ENCODE measurements around the gene IZUMO4.
"Not testable (repeated sequence)": the region's sequence is repeated elsewhere in the genome, so short reads cannot be mapped to it uniquely, and the experiment has no call there.

Gene IZUMO4

DNA sequence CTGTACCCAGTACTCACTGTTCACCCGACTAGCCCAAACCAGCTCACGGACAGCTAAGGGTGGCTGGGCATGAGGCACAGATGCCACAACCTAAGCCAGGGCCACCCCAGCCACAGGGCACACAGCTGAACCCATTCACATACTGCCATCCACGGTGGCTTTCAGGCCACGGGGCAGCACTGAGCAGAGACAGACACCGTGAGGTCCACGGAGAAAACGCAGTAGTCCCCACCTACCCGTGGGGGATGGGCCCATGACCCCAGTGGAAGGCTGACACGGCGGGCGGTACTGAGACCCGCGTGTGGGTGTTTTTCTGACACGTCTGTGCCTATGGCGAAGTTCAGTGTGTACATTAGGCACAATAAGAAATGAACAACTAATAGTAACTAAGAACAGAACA lies 25.5 kb downstream of the IZUMO4 start:
- no peak for DNase-seq (ENCODE audit: low read depth)
- TF ChIP-seq, protein P1, sequence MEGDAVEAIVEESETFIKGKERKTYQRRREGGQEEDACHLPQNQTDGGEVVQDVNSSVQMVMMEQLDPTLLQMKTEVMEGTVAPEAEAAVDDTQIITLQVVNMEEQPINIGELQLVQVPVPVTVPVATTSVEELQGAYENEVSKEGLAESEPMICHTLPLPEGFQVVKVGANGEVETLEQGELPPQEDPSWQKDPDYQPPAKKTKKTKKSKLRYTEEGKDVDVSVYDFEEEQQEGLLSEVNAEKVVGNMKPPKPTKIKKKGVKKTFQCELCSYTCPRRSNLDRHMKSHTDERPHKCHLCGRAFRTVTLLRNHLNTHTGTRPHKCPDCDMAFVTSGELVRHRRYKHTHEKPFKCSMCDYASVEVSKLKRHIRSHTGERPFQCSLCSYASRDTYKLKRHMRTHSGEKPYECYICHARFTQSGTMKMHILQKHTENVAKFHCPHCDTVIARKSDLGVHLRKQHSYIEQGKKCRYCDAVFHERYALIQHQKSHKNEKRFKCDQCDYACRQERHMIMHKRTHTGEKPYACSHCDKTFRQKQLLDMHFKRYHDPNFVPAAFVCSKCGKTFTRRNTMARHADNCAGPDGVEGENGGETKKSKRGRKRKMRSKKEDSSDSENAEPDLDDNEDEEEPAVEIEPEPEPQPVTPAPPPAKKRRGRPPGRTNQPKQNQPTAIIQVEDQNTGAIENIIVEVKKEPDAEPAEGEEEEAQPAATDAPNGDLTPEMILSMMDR (conservative IDR thresholded peaks at IDR 0.05; ENCODE audit: low read depth, low read length) = no peak

DNA sequence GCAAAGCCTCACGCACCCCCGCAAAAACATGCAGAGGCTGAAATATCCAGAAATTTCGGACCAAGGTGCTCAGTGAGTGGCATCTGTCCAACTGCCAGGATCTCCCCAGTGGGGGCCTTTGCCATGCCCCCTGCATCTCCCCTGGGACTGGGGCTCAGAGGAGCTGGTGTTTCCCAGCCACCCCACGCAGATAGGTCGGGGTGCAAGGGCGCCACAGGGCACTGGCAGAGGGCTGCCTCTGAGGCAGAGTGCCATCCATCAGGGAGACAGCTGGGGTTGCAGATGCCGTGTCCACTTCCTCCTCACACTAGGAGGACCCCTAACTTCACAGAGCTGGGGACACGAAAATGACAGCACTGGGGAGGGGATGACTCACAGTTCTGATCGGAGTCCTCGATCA lies 26.3 kb downstream of the IZUMO4 start:
- no peak for DNase-seq (ENCODE audit: low read depth)
- H3K4me3 ChIP-seq (ENCODE audit: low read length) = no peak overlapping the region
- TF ChIP-seq, protein P1 (conservative IDR thresholded peaks at IDR 0.05; ENCODE audit: low read depth, low read length) = no peak

More for the DNA sequence above, 25.5 kb downstream of the IZUMO4 start:
- H3K4me3 ChIP-seq (ENCODE audit: low read length) = no peak overlapping the region

DNA sequence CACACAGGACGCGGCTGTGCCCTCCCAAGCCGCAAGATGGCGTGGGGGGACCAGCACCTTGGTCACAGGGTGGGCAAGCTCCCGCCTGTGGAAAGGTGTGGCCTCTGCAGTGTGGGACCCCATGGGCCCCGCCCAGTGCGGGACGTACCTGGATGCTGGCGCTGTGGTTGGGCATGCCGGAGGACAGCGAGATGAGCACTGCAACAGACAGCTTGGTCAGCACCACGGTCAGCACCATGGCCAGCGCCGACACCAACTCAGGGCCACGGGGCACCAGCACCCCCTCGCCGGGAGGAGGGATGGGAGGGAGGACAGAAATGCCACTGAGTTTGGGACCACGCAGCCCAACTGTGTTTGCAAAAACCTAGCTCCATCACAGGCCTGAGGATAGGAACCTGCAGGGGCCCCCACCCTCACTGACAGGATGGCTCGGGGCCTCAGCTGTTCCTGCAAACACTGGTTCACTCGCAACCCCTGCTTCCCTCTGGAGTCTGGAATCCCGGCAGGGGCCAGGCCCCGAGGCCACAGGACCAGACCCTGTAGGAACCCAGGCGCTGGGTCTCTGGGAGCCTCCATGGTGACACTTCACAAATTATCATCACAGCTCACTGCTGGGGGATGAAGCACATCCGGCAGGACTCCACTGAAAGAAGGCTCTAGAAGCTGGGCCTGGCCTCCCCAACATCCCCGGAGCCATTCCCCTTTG lies 27.1 kb downstream of the IZUMO4 start:
- no peak for DNase-seq (ENCODE audit: low read depth)
- H3K4me3 ChIP-seq (ENCODE audit: low read length) = no peak overlapping the region
- TF ChIP-seq, protein P1 (conservative IDR thresholded peaks at IDR 0.05; ENCODE audit: low read depth, low read length) = no peak

DNA sequence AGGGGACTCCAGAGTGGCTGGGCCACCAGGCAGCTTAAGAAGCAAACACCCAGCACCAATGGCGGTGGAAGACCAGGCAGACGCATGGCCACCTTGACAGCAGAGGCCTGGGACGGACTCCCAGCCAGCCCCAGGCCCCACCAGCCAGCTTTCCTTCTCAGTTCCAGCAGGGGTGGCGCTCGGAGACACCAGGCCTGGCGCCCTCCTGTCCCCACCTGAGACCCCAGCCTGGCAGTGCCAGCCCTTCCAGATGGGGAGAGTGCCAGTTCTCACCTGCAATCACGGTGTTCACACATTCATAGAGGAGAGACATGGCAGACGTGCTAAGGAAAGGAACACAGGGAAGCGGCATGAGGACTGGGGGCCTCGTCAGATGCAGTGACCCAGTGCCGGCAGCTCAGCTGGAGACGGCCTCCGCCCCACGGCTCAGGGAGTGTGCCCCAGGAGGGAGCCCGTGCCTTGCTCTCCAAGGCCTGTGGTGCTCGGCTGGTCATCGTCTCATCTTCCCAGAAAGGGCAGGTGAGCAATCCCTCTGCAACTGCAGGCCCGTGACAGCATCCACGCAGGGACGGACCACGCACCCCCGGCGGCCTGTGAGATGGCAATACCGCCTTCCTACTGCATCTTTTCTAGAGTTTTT lies 30.3 kb downstream of the IZUMO4 start:
- TF ChIP-seq, protein P1 (conservative IDR thresholded peaks at IDR 0.05; ENCODE audit: low read depth, low read length) = no peak
- no peak overlapping the region for H3K4me3 ChIP-seq (ENCODE audit: low read length)
- DNase-seq (ENCODE audit: low read depth) = no peak

DNA sequence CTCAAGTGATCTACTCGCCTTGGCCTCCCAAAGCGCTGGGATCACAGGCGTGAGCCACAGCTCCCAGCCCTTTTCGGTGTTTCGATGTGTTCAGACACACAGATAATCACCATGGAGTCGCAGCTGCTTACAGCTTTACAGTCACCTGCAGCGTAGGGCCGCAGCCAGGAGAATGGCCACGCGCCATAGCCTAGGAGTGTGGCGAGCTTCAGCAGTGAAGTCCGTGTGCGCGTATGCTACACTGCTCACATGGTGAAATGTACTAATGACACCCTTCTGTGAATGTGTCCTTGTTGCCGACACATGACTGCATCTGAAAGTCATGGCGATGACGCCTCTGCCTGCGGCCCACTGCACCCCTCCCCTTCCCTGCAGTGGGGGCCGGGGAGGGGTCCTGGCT lies 31.0 kb downstream of the IZUMO4 start:
- H3K4me3 ChIP-seq (ENCODE audit: low read length) = no peak overlapping the region
- TF ChIP-seq, protein P1 (conservative IDR thresholded peaks at IDR 0.05; ENCODE audit: low read depth, low read length) = no peak
- DNase-seq (ENCODE audit: low read depth) = no peak

DNA sequence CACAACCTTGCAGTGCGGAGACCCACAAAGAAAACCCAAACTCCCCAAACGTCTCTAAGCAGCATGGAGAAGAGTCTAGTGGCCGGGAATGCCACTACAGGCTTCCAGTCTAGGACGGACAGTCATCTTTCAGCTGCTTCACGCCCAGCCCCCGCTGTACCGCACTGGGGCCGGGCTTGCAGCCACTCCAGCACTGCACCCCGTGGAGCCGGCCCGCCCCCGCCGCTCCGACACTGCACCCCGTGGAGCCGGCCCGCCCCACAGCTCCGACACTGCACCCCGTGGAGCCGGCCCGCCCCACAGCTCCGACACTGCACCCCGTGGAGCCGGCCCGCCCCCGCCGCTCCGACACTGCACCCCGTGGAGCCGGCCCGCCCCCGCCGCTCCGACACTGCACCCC lies 31.5 kb downstream of the IZUMO4 start:
- DNase-seq (ENCODE audit: low read depth); H3K4me3 ChIP-seq (ENCODE audit: low read length): not testable (repeated sequence)

DNA sequence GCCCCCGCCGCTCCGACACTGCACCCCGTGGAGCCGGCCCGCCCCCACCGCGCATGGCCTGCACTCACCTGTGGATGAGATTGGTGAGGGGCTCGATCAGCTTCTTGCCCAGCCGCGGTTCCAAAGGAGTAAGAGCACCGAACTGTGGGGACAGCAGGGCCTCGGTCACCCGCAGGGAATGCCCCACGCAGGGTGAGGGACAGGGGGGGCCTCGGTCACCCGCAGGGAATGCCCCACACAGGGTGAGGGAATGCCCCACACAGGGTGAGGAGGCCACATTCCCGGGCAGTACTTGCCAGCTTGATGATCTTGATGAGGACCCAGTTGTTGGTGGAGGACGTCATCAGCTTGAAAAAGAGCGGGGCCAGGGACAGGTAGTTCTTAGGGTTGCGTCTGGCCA lies 32.3 kb downstream of the IZUMO4 start:
- no peak overlapping the region for H3K4me3 ChIP-seq (ENCODE audit: low read length)
- DNase-seq (ENCODE audit: low read depth) = no peak
- TF ChIP-seq, protein P1 (conservative IDR thresholded peaks at IDR 0.05; ENCODE audit: low read depth, low read length) = no peak

Measured in retinal pigment epithelial cell (primary cell).